CD4-positive, alpha-beta T cell treated with Interleukin-6 for 4 hours (primary cell): ENCODE results near the gene SCN2A.
"Not testable (repeated sequence)": the region's sequence is repeated elsewhere in the genome, so short reads cannot be mapped to it uniquely, and the experiment has no call there.

Experiments
- DNase-seq: peaks from one replicate; pipeline ENCODE4 v3.0.0-alpha.2; 2020; ENCODE audit warnings: mixed read lengths

Gene SCN2A

GRCh38 chr2:165348441-165348840 lies 109.2 kb downstream of the SCN2A start:
- no peak for DNase-seq

GRCh38 chr2:165349181-165349580 lies 110.0 kb downstream of the SCN2A start:
- DNase-seq: no peak

- no peak for DNase-seq
Measured at GRCh38 chr2:165357758-165358157, 118.5 kb downstream of the SCN2A start.

- no peak for DNase-seq
Measured at GRCh38 chr2:165361514-165361913, 122.3 kb downstream of the SCN2A start.

GRCh38 chr2:165369131-165369897 lies 130.1 kb downstream of the SCN2A start:
- no peak for DNase-seq

GRCh38 chr2:165369898-165370296 lies 130.7 kb downstream of the SCN2A start:
- no peak for DNase-seq

- DNase-seq: no peak
Measured at GRCh38 chr2:165371356-165371755, 132.1 kb downstream of the SCN2A start.

GRCh38 chr2:165373278-165374010 lies 134.2 kb downstream of the SCN2A start:
- no peak for DNase-seq

GRCh38 chr2:165376571-165376975 lies 137.4 kb downstream of the SCN2A start:
- no peak for DNase-seq

- no peak for DNase-seq
Measured at GRCh38 chr2:165382362-165382761, 143.1 kb downstream of the SCN2A start.

- DNase-seq: no peak
Measured at GRCh38 chr2:165390875-165391274, 151.7 kb downstream of the SCN2A start.

- DNase-seq: no peak
Measured at GRCh38 chr2:165391791-165392190, 152.6 kb downstream of the SCN2A start.

- not testable (repeated sequence) for DNase-seq
Measured at GRCh38 chr2:165398603-165399002, 159.4 kb downstream of the SCN2A start.

GRCh38 chr2:165401285-165401852 lies 162.2 kb downstream of the SCN2A start:
- DNase-seq: no peak

GRCh38 chr2:165402162-165402561 lies 162.9 kb downstream of the SCN2A start:
- DNase-seq: no peak

GRCh38 chr2:165406173-165406572 lies 167.0 kb downstream of the SCN2A start:
- DNase-seq: no peak

- no peak for DNase-seq
Measured at GRCh38 chr2:165407466-165407865, 168.3 kb downstream of the SCN2A start.

- no peak for DNase-seq
Measured at GRCh38 chr2:165408186-165408585, 169.0 kb downstream of the SCN2A start.

- no peak for DNase-seq
Measured at GRCh38 chr2:165410276-165410675, 171.1 kb downstream of the SCN2A start.

GRCh38 chr2:165414187-165414586 lies 175.0 kb downstream of the SCN2A start:
- no peak for DNase-seq

- no peak for DNase-seq
Measured at GRCh38 chr2:165417009-165417408, 177.8 kb downstream of the SCN2A start.

- DNase-seq: no peak
Measured at GRCh38 chr2:165420231-165420630, 181.0 kb downstream of the SCN2A start.

GRCh38 chr2:165423081-165423480 lies 183.9 kb downstream of the SCN2A start:
- DNase-seq: no peak

- DNase-seq: no peak
Measured at GRCh38 chr2:165425556-165425955, 186.3 kb downstream of the SCN2A start.
